H1 (cell line): Measurements from ENCODE around the gene NDUFS4. TPM values are rescaled to one million over a fixed set of nuclear protein-coding genes. Genes with fewer than 3 reads are reported as not detected.

Experiments used
- CTCF ChIA-PET: fragments of 300-600 bp; sonication (Branson Sonifier 250); formaldehyde crosslinking; loops from one replicate; lab custom pipeline; 2021; ENCODE audit not compliant: partially characterized antibody; lab: Charles Lee
- POLR2A ChIA-PET: fragments of 300-600 bp; sonication (Branson Sonifier 250); formaldehyde crosslinking; loops from one replicate; lab custom pipeline; 2021; ENCODE audit warnings: inconsistent platforms; ENCODE audit not compliant: partially characterized antibody; lab: Charles Lee
- DNase-seq, 2 experiments: peaks; one replicate each; pipeline versions ENCODE4 v3.0.0 to v3.0.0-alpha.2; 2010 to 2022; ENCODE audit warnings: low spot score in 2 of 2, low read depth in 1 of 2, mixed read lengths in 1 of 2
- FAIRE-seq: peaks from 2 replicates; lab custom pipeline; 2011; peaks lifted over from hg19 to GRCh38; lab: Jason Lieb, UNC
- H2AFZ ChIP-seq: 2 replicates; pipeline ENCODE4 v1.8.1; 2012; ENCODE audit warnings: low read length, inconsistent platforms
- H2AK5ac ChIP-seq: 2 replicates; pipeline ENCODE4 v1.6.1; 2013; ENCODE audit warnings: low read depth, low read length
- H2BK120ac ChIP-seq: replicated peaks from 2 replicates; pipeline ENCODE3; 2013; ENCODE audit warnings: low read depth, low read length, inconsistent platforms
- H2BK12ac ChIP-seq: 2 replicates; pipeline ENCODE4 v1.6.1; 2013; ENCODE audit warnings: low read depth, low read length
- H2BK15ac ChIP-seq: 2 replicates; pipeline ENCODE4 v1.6.1; 2013; ENCODE audit warnings: low read length
- H2BK20ac ChIP-seq: 2 replicates; pipeline ENCODE4 v1.6.1; 2013; ENCODE audit warnings: low read length
- H2BK5ac ChIP-seq: 2 replicates; pipeline ENCODE4 v1.6.1; 2013; ENCODE audit warnings: low read depth, low read length
- H3K14ac ChIP-seq: 2 replicates; pipeline ENCODE4 v1.6.1; 2013; ENCODE audit warnings: inconsistent platforms; ENCODE audit not compliant: insufficient read length
- H3K18ac ChIP-seq: 2 replicates; pipeline ENCODE4 v1.6.1; 2013; ENCODE audit warnings: low read length; ENCODE audit errors: extremely low read depth
- H3K23ac ChIP-seq: 2 replicates; pipeline ENCODE4 v1.6.1; 2013; ENCODE audit warnings: inconsistent platforms; ENCODE audit not compliant: insufficient read length
- H3K23me2 ChIP-seq: 2 replicates; pipeline ENCODE4 v1.6.1; 2013; ENCODE audit warnings: low read depth, low read length
- H3K27ac ChIP-seq: 2 replicates; pipeline ENCODE4 v1.6.1; 2011; ENCODE audit warnings: low read depth, low read length, inconsistent platforms
- H3K27me3 ChIP-seq, 4 experiments: replicated peaks in 1 of 4; 1 replicate in 1 of 4; 2 replicates in 3 of 4; pipeline versions ENCODE4 v1.6.1 to v1.8.1; 2011 to 2013; ENCODE audit warnings: low read length in 3 of 4, mild to moderate bottlenecking in 3 of 4, inconsistent platforms in 2 of 4, mixed read lengths in 2 of 4, moderate library complexity in 1 of 4; ENCODE audit not compliant: control insufficient read depth in 3 of 4, insufficient read depth in 3 of 4; ENCODE audit errors: extremely low read depth in 1 of 4
- H3K36me3 ChIP-seq, 4 experiments: 2 replicates each; pipeline versions ENCODE4 v1.6.1 to v1.8.1; 2011 to 2013; ENCODE audit warnings: mild to moderate bottlenecking in 4 of 4, low read length in 3 of 4, moderate library complexity in 2 of 4, control low read depth in 1 of 4, inconsistent platforms in 1 of 4; ENCODE audit not compliant: insufficient read depth in 4 of 4, control insufficient read depth in 2 of 4
- H3K4ac ChIP-seq: replicated peaks from 2 replicates; pipeline ENCODE3; 2013; ENCODE audit warnings: low read length, low read depth, mixed read lengths, inconsistent platforms; ENCODE audit not compliant: insufficient read length
- H3K4me1 ChIP-seq, 4 experiments: replicated peaks in 1 of 4; 1 replicate in 1 of 4; 2 replicates in 3 of 4; pipeline versions ENCODE4 v1.6.1 to v1.8.1; 2011 to 2013; ENCODE audit warnings: low read length in 3 of 4, inconsistent platforms in 2 of 4, mixed read lengths in 1 of 4; ENCODE audit not compliant: insufficient read depth in 4 of 4, control insufficient read depth in 3 of 4
- H3K4me2 ChIP-seq, 2 experiments: 2 replicates each; pipeline versions ENCODE4 v1.6.1 to v1.8.1; 2011 to 2013; ENCODE audit warnings: low read depth in 2 of 2, low read length in 2 of 2, control low read depth in 1 of 2, inconsistent platforms in 1 of 2, mild to moderate bottlenecking in 1 of 2; ENCODE audit not compliant: insufficient read depth in 1 of 2
- H3K4me3 ChIP-seq, 4 experiments: fragments of 200-600, 300-600 bp in 1 of 4; sonication (generic), shearing (Covaris generic), sonication (Bioruptor Twin) in 1 of 4; 2 replicates each; pipeline versions ENCODE4 v1.5.1 to v1.8.1; 2011 to 2016; ENCODE audit warnings: low read length in 4 of 4, low read depth in 3 of 4, control low read depth in 2 of 4, inconsistent platforms in 2 of 4, mild to moderate bottlenecking in 2 of 4, mixed read lengths in 1 of 4, moderate library complexity in 1 of 4; ENCODE audit not compliant: insufficient read depth in 2 of 4; ENCODE audit errors: extremely low read depth in 1 of 4
- H3K56ac ChIP-seq: replicated peaks from 2 replicates; pipeline ENCODE3; 2013; ENCODE audit warnings: low read depth, mild to moderate bottlenecking, mixed read lengths, low read length, inconsistent platforms; ENCODE audit not compliant: insufficient read length
- H3K79me1 ChIP-seq: 2 replicates; pipeline ENCODE4 v1.6.1; 2013; ENCODE audit warnings: low read depth, low read length, control low read depth
- H3K79me2 ChIP-seq, 2 experiments: 2 replicates each; pipeline versions ENCODE4 v1.6.1 to v1.8.1; 2012 to 2013; ENCODE audit warnings: low read length in 2 of 2, mild to moderate bottlenecking in 2 of 2, inconsistent platforms in 1 of 2; ENCODE audit not compliant: insufficient read depth in 2 of 2, control insufficient read depth in 1 of 2
- H3K9ac ChIP-seq, 4 experiments: replicated peaks in 1 of 4; 1 replicate in 1 of 4; 2 replicates in 3 of 4; pipeline versions ENCODE4 v1.6.1 to v1.8.1; 2011 to 2013; ENCODE audit warnings: low read depth in 3 of 4, low read length in 3 of 4, control low read depth in 2 of 4, mild to moderate bottlenecking in 2 of 4, moderate library complexity in 2 of 4, inconsistent platforms in 1 of 4; ENCODE audit errors: extremely low read depth in 1 of 4
- H3K9me3 ChIP-seq, 2 experiments: 2 replicates each; pipeline versions ENCODE4 v1.6.1 to v1.8.1; 2012 to 2013; ENCODE audit warnings: mild to moderate bottlenecking in 2 of 2, moderate library complexity in 2 of 2, control low read depth in 1 of 2, inconsistent platforms in 1 of 2, low read depth in 1 of 2, low read length in 1 of 2, mixed read lengths in 1 of 2; ENCODE audit not compliant: insufficient read depth in 2 of 2
- H4K20me1 ChIP-seq, 2 experiments: replicated peaks in 1 of 2; 2 replicates each; pipeline versions ENCODE3 to v1.8.1; 2011 to 2013; ENCODE audit warnings: inconsistent platforms in 2 of 2, low read length in 2 of 2, mild to moderate bottlenecking in 1 of 2; ENCODE audit not compliant: insufficient read depth in 2 of 2, control insufficient read depth in 1 of 2
- H4K5ac ChIP-seq: 2 replicates; pipeline ENCODE4 v1.6.1; 2013; ENCODE audit warnings: low read length, low read depth, mixed read lengths, inconsistent platforms; ENCODE audit not compliant: insufficient read length
- H4K8ac ChIP-seq: 2 replicates; pipeline ENCODE4 v1.8.0; 2013; ENCODE audit warnings: mild to moderate bottlenecking, moderate library complexity, low read length, inconsistent platforms; ENCODE audit not compliant: insufficient read depth; ENCODE audit errors: extremely low read depth
- H4K91ac ChIP-seq: replicated peaks from 2 replicates; pipeline ENCODE3; 2013; ENCODE audit warnings: low read length, mixed read lengths, inconsistent platforms; ENCODE audit not compliant: insufficient read length
- CHD1 ChIP-seq: IDR thresholded peaks from 2 replicates; pipeline ENCODE4 v1.6.1; 2012; ENCODE audit warnings: low read depth, low read length, improper control_type of control experiment
- RAD21 ChIP-seq, 2 experiments: IDR thresholded peaks in 1 of 2; conservative IDR thresholded peaks in 1 of 2; 2 replicates each; pipeline ENCODE4 v1.6.1; 2011; ENCODE audit warnings: low read depth in 2 of 2, low read length in 2 of 2, improper control_type of control experiment in 1 of 2, inconsistent platforms in 1 of 2, mild to moderate bottlenecking in 1 of 2, moderate library complexity in 1 of 2
- WGBS, 2 experiments: shearing (Covaris generic) in 1 of 2; methylation state at CpG; one replicate each; pipeline versions ENCODE4 v1.1.6 to v1.1.7; 2013 to 2015; ENCODE audit warnings: low lambda C conversion rate in 2 of 2, mixed read lengths in 2 of 2, inconsistent platforms in 1 of 2, low coverage in 1 of 2, missing lambda C conversion rate in 1 of 2; ENCODE audit not compliant: insufficient replicate concordance in 2 of 2, insufficient coverage in 1 of 2, insufficient read length in 1 of 2; ENCODE audit errors: extremely low coverage in 1 of 2, missing lambda C conversion rate in 1 of 2; 5-methylcytosine and 5-hydroxymethylcytosine counted together
- polyA plus RNA-seq, 7 experiments: library from polyadenylated mRNA; depleted of rRNA in 3 of 7; stranded (reverse) in 5 of 7; unstranded in 2 of 7; fragments of >200 nt in 5 of 7; fragments of 200-250 nt in 2 of 7; gene quantifications; 1 replicate in 5 of 7; 2 replicates in 1 of 7; 4 replicates in 1 of 7; pipeline versions ENCODE4 v1.2.1 to v1.2.3, GENCODE V29; 2011 to 2013; ENCODE audit warnings: missing spikeins in 2 of 7, mixed read lengths in 2 of 7
- total RNA-seq: library from RNA; stranded (reverse); fragmentation: NEBNext Ultra II Directional; extraction: Animal tissue kit (Norgen Biotek cat#: 25700); gene quantifications from 2 replicates; pipeline ENCODE4 v1.2.1, GENCODE V29; 2021

NDUFS4 gene
- total and polyA plus RNA-seq, 2 of the 8 experiments (the other 6 are each of a cell fraction or from before 2014, with no cell fraction given), result 74.6 to 75.9 TPM

DNA sequence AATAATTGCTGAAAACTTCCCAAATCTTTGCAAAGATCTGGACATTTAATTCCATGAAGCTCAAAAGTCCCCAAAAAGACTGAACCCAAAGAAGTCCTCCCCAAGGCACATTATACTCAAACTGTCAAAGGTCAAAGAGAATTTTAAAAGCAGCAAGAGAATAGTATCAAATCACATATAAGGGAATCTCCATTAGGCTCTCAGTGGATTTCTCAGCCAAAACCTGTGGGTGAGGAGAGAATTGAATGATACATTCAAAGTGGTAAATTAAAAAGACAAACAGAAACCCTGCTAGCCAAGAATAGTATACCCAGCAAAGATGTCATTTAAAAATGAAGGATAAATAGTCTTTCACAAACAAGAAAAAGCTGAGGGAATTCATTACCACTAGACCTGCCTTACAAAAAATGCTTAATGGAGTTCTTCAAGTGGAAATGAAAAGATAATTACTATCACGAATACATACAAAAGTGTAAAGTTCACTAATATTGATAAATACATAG, 134.1 kb downstream of the NDUFS4 start:
- Histone ChIP-seq H2BK5ac (no peak overlapping the region), H3K79me1 (no peaks in the 10 kb centered on the region), H2AK5ac (no peak overlapping the region), H3K23me2 (no peaks in the 10 kb centered on the region), H3K56ac (no peak overlapping the region), H2BK120ac (no peak overlapping the region), H3K4me3 (no peak overlapping the region), H4K91ac (no peak overlapping the region), H3K4ac (no peak overlapping the region), H3K23ac (no peak overlapping the region), H4K5ac (no peak overlapping the region), H3K14ac (no peak overlapping the region), H2BK20ac (no peak overlapping the region), H2BK15ac (no peak overlapping the region), H3K4me1 (no peaks in the 10 kb centered on the region), H3K36me3 (peaks cover 0 to 3% (median 0%) of the 10 kb centered on the region in 4 experiments; a peak in 2 of 8 replicates), H3K27ac (no peak overlapping the region), H2AFZ (no peak overlapping the region), H3K18ac (no peak overlapping the region), H3K9me3 (peaks cover 6 to 16% of the 10 kb centered on the region in 2 experiments; a peak in 2 of 4 replicates), H3K4me2 (no peak overlapping the region), H3K27me3 (no peaks in the 10 kb centered on the region), H2BK12ac (no peak overlapping the region), H3K9ac (no peak overlapping the region), H4K8ac (no peak overlapping the region), H4K20me1 (no peaks in the 10 kb centered on the region), H3K79me2 (no peaks in the 10 kb centered on the region)
- FAIRE-seq, result no peak
- POLR2A ChIA-PET, result no interaction called here
- CTCF ChIA-PET, result interaction anchor here (0.7 kb wide), 1 partner anchor 451 kb away, joined by 3 read pairs; no protein-coding TSS in a partner anchor
- DNase-seq, result no peak
- no peak for TF ChIP-seq CHD1
- TF ChIP-seq RAD21 (IDR thresholded peaks at IDR 0.05 in 1 of 2, conservative IDR thresholded peaks at IDR 0.05 in 1 of 2; ENCODE audit: low read depth in 2 of 2, low read length in 2 of 2), result no peak
- 87% methylated on average over 1 of the region's 1 CpG; no CpG with 5 or more reads in 1 of the 2 experiments for WGBS, 2 experiments
